ENCODE measurements around the gene ITPR2. TPM values are rescaled to one million over a fixed set of nuclear protein-coding genes. Genes with fewer than 3 reads are reported as not detected.

The ITPR2 gene
- total RNA-seq, 1 donor from 2014 or later = 15.8 TPM

DNA sequence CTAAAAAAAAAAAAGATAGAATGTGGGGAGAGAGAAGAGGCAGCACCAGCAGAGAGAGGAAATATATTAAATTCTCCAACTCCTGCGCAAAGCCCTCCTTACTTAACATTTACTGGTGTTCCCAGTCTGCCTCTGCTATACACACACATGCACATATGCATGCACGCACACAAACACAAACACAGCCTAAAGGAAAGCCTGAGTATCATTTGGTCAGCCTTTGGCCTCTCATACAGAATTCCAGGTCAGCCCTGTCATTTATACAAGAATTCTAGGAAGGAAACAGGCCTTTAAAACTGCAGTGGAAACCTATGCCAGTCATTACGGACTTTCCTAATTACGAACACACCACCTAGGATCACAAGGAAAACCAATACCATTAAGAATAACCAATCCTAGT is 269.4 kb downstream of the ITPR2 start:
- H3K9me3 ChIP-seq (replicated peaks) = no peaks in the 10 kb centered on the region
- DNase-seq = no peak
- H3K36me3 ChIP-seq = no peaks in the 10 kb centered on the region
- TF ChIP-seq, protein P1, sequence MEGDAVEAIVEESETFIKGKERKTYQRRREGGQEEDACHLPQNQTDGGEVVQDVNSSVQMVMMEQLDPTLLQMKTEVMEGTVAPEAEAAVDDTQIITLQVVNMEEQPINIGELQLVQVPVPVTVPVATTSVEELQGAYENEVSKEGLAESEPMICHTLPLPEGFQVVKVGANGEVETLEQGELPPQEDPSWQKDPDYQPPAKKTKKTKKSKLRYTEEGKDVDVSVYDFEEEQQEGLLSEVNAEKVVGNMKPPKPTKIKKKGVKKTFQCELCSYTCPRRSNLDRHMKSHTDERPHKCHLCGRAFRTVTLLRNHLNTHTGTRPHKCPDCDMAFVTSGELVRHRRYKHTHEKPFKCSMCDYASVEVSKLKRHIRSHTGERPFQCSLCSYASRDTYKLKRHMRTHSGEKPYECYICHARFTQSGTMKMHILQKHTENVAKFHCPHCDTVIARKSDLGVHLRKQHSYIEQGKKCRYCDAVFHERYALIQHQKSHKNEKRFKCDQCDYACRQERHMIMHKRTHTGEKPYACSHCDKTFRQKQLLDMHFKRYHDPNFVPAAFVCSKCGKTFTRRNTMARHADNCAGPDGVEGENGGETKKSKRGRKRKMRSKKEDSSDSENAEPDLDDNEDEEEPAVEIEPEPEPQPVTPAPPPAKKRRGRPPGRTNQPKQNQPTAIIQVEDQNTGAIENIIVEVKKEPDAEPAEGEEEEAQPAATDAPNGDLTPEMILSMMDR (IDR thresholded peaks at IDR 0.05; ENCODE audit: borderline replicate concordance) = no peak
- H3K27me3 ChIP-seq (ENCODE audit: low read depth) = no peaks in the 10 kb centered on the region
- no peak overlapping the region for H3K4me3 ChIP-seq
- no peaks in the 10 kb centered on the region for H3K4me1 ChIP-seq
- no peak overlapping the region for H3K27ac ChIP-seq (replicated peaks)
- intact Hi-C loops (cut with micrococcal nuclease) = no loop called here

DNA sequence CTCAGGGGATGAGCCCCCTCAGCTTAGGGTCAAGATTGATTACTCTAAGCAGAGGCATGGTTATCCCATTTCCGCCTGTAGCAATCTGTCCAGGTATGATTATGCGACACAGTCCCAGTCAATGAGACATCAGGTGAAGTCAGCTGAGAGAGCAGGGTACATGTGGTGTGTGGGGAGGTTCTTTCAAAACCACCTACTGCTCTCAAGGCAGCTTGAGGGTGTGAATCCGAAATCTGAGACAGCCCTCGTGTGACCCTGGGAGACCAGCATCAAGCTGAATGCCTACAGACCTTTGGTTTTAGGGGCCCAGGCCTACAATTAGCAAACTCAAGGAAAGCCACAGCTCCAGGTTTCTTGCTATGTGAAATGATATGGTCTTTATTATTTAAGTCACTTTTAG is 275.7 kb downstream of the ITPR2 start:
- TF ChIP-seq, protein P1 (IDR thresholded peaks at IDR 0.05; ENCODE audit: borderline replicate concordance) = no peak
- Histone ChIP-seq H3K36me3 (peaks cover 4% of the 10 kb centered on the region), H3K27me3 (ENCODE audit: low read depth) (no peaks in the 10 kb centered on the region), H3K4me1 (no peaks in the 10 kb centered on the region), H3K9me3 (replicated peaks) (no peaks in the 10 kb centered on the region), H3K4me3 (no peak overlapping the region), H3K27ac (replicated peaks) (no peak overlapping the region)
- intact Hi-C loops (cut with micrococcal nuclease) = no loop called here
- DNase-seq = no peak

DNA sequence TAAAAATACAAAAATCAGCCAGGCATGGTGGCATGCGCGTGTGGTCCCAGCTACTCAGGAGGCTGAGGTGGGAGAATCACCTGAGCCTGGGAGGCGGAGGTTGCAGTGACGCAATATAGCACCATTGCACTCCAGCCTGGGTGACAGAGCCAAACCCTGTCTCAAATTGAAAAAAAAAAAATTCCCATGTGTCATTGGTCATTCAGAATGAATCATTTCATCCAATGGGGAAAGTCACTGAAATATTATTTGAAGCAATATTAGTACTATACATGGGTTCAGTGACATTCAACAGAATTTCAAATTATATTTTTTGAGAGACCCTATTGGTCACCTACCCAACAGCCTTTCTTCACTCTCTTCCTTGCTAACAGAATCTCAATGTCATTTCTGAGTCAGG is 276.1 kb downstream of the ITPR2 start:
- TF ChIP-seq, protein P1 (IDR thresholded peaks at IDR 0.05; ENCODE audit: borderline replicate concordance) = no peak
- no peak overlapping the region for H3K4me3 ChIP-seq
- peaks cover 4% of the 10 kb centered on the region for H3K36me3 ChIP-seq
- intact Hi-C loops (cut with micrococcal nuclease) = no loop called here
- H3K27me3 ChIP-seq (ENCODE audit: low read depth) = no peaks in the 10 kb centered on the region
- no peaks in the 10 kb centered on the region for H3K4me1 ChIP-seq
- no peak overlapping the region for H3K27ac ChIP-seq (replicated peaks)
- H3K9me3 ChIP-seq (replicated peaks) = no peaks in the 10 kb centered on the region
- no peak for DNase-seq

DNA sequence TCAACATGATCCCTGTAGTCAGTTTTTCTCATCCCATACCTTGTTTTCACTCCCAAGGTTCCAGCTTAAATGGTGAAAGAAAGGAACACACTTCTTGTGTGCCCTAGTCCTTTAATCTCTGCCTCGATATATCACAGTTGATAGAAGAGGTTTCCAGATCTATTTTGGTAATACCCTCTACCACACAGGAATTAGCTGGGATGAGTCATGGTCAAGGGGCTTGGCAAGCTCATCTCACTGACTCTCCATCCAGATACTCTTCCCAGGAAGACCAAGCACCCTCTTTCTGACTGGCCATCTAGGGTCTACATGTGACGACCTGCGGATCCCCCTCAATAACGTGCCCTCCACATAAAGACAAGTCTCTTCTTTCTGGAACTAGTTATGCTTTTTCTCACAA is 277.9 kb downstream of the ITPR2 start:
- peaks cover 4% of the 10 kb centered on the region for H3K36me3 ChIP-seq
- no peaks in the 10 kb centered on the region for H3K4me1 ChIP-seq
- TF ChIP-seq, protein P1 (IDR thresholded peaks at IDR 0.05; ENCODE audit: borderline replicate concordance) = no peak
- no peak overlapping the region for H3K4me3 ChIP-seq
- intact Hi-C loops (cut with micrococcal nuclease) = no loop called here
- no peaks in the 10 kb centered on the region for H3K9me3 ChIP-seq (replicated peaks)
- no peak for DNase-seq
- H3K27me3 ChIP-seq (ENCODE audit: low read depth) = no peaks in the 10 kb centered on the region
- H3K27ac ChIP-seq (replicated peaks) = no peak overlapping the region

DNA sequence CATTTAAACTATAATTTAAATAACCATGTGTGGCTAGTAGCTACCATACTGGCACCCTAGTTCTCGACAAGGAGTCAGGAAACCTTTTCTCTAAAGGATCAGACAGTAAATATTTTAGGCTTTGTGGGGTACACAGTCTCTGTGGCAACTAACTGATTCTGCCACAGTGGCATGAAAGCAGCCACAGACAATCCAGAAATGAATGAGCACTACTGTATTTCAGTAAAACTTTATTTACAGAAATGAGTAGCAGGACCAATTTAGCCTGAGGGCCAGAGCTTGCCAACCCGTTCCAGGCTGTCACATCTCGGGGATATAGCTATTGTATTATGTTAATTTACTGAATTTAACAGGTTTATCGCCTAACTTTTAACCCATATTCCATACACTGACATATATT is 278.7 kb downstream of the ITPR2 start:
- no peaks in the 10 kb centered on the region for H3K9me3 ChIP-seq (replicated peaks)
- intact Hi-C loops (cut with micrococcal nuclease) = no loop called here
- no peak for DNase-seq
- no peak overlapping the region for H3K27ac ChIP-seq (replicated peaks)
- no peaks in the 10 kb centered on the region for H3K27me3 ChIP-seq (ENCODE audit: low read depth)
- TF ChIP-seq, protein P1 (IDR thresholded peaks at IDR 0.05; ENCODE audit: borderline replicate concordance) = no peak
- H3K36me3 ChIP-seq = peaks cover 4% of the 10 kb centered on the region
- peaks cover 2% of the 10 kb centered on the region for H3K4me1 ChIP-seq
- no peak overlapping the region for H3K4me3 ChIP-seq

DNA sequence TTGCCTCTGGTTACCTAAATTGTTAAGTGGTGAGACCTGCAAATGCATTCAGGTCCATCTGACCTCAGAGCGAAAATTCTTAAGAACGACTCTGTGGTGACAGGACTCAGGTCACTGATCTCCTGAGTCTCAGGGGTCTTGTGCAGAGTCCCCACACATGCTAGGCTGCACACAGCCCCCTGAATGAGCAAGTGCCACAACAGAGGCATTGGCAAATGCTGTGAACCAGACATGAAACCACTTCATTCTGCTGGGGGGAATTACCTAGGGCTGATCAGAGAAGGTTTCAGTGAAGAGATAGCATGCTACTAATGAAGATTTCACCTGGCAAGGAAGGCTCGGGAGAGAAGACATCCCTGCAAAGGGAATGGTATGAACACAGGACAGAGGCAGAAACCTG is 281.6 kb downstream of the ITPR2 start:
- TF ChIP-seq, protein P1 (IDR thresholded peaks at IDR 0.05; ENCODE audit: borderline replicate concordance) = no peak
- H3K27ac ChIP-seq (replicated peaks) = no peak overlapping the region
- intact Hi-C loops (cut with micrococcal nuclease) = no loop called here
- H3K27me3 ChIP-seq (ENCODE audit: low read depth) = no peaks in the 10 kb centered on the region
- no peaks in the 10 kb centered on the region for H3K9me3 ChIP-seq (replicated peaks)
- no peak overlapping the region for H3K4me3 ChIP-seq
- H3K36me3 ChIP-seq = peaks cover 4% of the 10 kb centered on the region
- H3K4me1 ChIP-seq = peaks cover 20% of the 10 kb centered on the region
- DNase-seq = no peak
